OCI-LY1 (cell line): ENCODE data around the gene SLAMF8.

ENCODE experiments used
- H2AFZ ChIP-seq: fragments of 200-600 bp; sonication (generic), shearing (Covaris generic); 2 replicates; pipeline ENCODE4 v1.6.0; 2014; ENCODE audit warnings: antibody characterized with exemption, mild to moderate bottlenecking, low read length
- H3F3A ChIP-seq: fragments of 200-600 bp; sonication (generic), shearing (Covaris generic); 2 replicates; pipeline ENCODE4 v1.6.0; 2014; ENCODE audit warnings: mild to moderate bottlenecking, antibody characterized with exemption, low read length, moderate library complexity; ENCODE audit not compliant: insufficient read depth
- H3K27ac ChIP-seq: fragments of 200-600 bp; sonication (generic); 2 replicates; pipeline ENCODE4 v1.5.1; 2014; ENCODE audit warnings: low read length, mixed run types, mild to moderate bottlenecking, low read depth; ENCODE audit not compliant: poor library complexity, severe bottlenecking
- H3K27me3 ChIP-seq: fragments of 200-600 bp; sonication (generic); 2 replicates; pipeline ENCODE4 v1.6.0; 2014; ENCODE audit warnings: antibody characterized with exemption, mild to moderate bottlenecking, low read length, moderate library complexity; ENCODE audit not compliant: insufficient read depth
- H3K36me3 ChIP-seq: fragments of 200-600 bp; sonication (generic); 2 replicates; pipeline ENCODE4 v1.6.1; 2014; ENCODE audit warnings: mild to moderate bottlenecking, antibody characterized with exemption, low read length, moderate library complexity, mixed read lengths; ENCODE audit not compliant: insufficient read depth
- H3K4me1 ChIP-seq: fragments of 200-600 bp; sonication (generic); 2 replicates; pipeline ENCODE4 v1.5.1; 2014; ENCODE audit warnings: mild to moderate bottlenecking, low read length, moderate library complexity; ENCODE audit not compliant: insufficient read depth, severe bottlenecking
- H3K4me2 ChIP-seq: fragments of 200-600 bp; sonication (generic), shearing (Covaris generic); 2 replicates; pipeline ENCODE4 v1.6.1; 2014; ENCODE audit warnings: low read length
- H3K4me3 ChIP-seq: fragments of 200-600 bp; sonication (generic); 2 replicates; pipeline ENCODE4 v1.5.1; 2014; ENCODE audit warnings: low read length, low read depth, mild to moderate bottlenecking, mixed read lengths; ENCODE audit not compliant: poor library complexity, severe bottlenecking
- H3K79me2 ChIP-seq: fragments of 200-600 bp; shearing (Covaris generic); 2 replicates; pipeline ENCODE4 v1.6.1; 2016; ENCODE audit warnings: mixed run types, low read length, mixed read lengths; ENCODE audit not compliant: insufficient read depth
- H3K9ac ChIP-seq: fragments of 200-600 bp; sonication (generic), shearing (Covaris generic); 2 replicates; pipeline ENCODE4 v1.6.1; 2014; ENCODE audit warnings: mild to moderate bottlenecking, low read length, mixed read lengths
- H3K9me2 ChIP-seq: fragments of 200-600 bp; sonication (generic), shearing (Covaris generic); 2 replicates; pipeline ENCODE4 v1.6.1; 2014; ENCODE audit warnings: low read depth, mild to moderate bottlenecking, low read length, mixed read lengths
- H3K9me3 ChIP-seq: fragments of 200-600 bp; shearing (Covaris generic); 2 replicates; pipeline ENCODE4 v1.6.1; 2014; ENCODE audit warnings: low read length, mixed read lengths
- H4K20me1 ChIP-seq: fragments of 200-600 bp; sonication (generic), shearing (Covaris generic); 2 replicates; pipeline ENCODE4 v1.6.0; 2016; ENCODE audit warnings: mild to moderate bottlenecking, low read length; ENCODE audit not compliant: insufficient read depth
- EZH2 ChIP-seq: fragments of 200-600 bp; sonication (generic), shearing (Covaris generic); IDR thresholded peaks from 2 replicates; pipeline ENCODE4 v1.8.0; 2017; ENCODE audit warnings: borderline replicate concordance, mixed run types, mild to moderate bottlenecking, antibody characterized with exemption, low read length, moderate library complexity, mixed read lengths
- TF ChIP-seq, protein P1 (sequence below): fragments of 200-600 bp; sonication (generic), shearing (Covaris generic); IDR thresholded peaks from 2 replicates; pipeline ENCODE4 v1.5.1; 2017; ENCODE audit warnings: mild to moderate bottlenecking, antibody characterized with exemption, low read length, moderate library complexity, mixed read lengths

The SLAMF8 gene

DNA sequence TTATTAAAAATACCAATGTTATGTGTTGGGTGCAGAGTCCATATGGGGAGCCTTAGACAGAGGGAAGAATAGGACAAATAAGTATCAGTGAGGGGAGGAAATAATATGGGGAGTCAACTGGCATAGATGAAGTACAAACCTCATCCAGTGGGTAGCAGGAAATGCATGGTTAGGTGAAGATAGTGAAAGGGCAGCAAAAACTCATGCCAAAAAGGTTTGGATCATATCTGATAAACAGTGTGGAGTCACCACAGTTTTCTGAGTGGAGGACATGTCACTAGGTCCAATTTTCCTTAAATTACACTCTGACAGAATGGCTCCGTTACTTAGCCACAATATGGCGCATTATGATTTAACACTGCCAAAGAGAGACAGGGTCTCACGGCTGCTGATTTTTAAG, 35.6 kb upstream of the SLAMF8 start:
- Histone ChIP-seq H3K9me3 (no peaks in the 10 kb centered on the region), H3F3A (no peaks in the 10 kb centered on the region), H3K27me3 (no peaks in the 10 kb centered on the region), H3K9ac (no peak overlapping the region), H3K79me2 (no peaks in the 10 kb centered on the region), H4K20me1 (no peaks in the 10 kb centered on the region), H3K27ac (no peak overlapping the region), H2AFZ (no peak overlapping the region), H3K4me3 (no peak overlapping the region), H3K4me2 (no peak overlapping the region), H3K4me1 (no peaks in the 10 kb centered on the region), H3K36me3 (no peaks in the 10 kb centered on the region), H3K9me2 (no peaks in the 10 kb centered on the region)
- TF ChIP-seq, protein P1, sequence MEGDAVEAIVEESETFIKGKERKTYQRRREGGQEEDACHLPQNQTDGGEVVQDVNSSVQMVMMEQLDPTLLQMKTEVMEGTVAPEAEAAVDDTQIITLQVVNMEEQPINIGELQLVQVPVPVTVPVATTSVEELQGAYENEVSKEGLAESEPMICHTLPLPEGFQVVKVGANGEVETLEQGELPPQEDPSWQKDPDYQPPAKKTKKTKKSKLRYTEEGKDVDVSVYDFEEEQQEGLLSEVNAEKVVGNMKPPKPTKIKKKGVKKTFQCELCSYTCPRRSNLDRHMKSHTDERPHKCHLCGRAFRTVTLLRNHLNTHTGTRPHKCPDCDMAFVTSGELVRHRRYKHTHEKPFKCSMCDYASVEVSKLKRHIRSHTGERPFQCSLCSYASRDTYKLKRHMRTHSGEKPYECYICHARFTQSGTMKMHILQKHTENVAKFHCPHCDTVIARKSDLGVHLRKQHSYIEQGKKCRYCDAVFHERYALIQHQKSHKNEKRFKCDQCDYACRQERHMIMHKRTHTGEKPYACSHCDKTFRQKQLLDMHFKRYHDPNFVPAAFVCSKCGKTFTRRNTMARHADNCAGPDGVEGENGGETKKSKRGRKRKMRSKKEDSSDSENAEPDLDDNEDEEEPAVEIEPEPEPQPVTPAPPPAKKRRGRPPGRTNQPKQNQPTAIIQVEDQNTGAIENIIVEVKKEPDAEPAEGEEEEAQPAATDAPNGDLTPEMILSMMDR = no peak
- TF ChIP-seq EZH2 = no peak

DNA sequence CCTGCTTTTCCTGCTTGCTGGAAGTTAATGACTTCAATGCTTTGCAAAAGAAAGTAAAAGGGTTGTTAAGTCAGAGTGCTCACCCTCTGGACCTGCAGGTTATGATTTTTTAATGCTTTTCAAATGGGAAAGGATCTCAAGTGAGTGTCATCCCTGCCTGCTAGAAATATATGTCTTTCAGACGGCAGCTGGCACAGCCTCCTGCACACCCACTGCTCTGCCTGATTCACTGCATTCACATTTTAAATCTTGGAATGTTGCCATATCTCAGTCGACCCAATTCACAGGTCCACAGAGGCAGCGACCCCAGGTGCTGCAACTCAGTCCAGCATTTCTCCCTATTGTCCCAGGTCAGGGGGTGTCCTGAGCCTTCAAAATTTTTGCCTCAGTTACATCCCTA, 35.2 kb upstream of the SLAMF8 start:
- no peaks in the 10 kb centered on the region for H3K27me3 ChIP-seq
- no peaks in the 10 kb centered on the region for H3K9me3 ChIP-seq
- TF ChIP-seq, protein P1 = no peak
- TF ChIP-seq EZH2 = no peak
- no peaks in the 10 kb centered on the region for H3K9me2 ChIP-seq
- no peaks in the 10 kb centered on the region for H3K4me1 ChIP-seq
- H3K36me3 ChIP-seq = no peaks in the 10 kb centered on the region
- H3K79me2 ChIP-seq = no peaks in the 10 kb centered on the region
- no peak overlapping the region for H3K9ac ChIP-seq
- H3F3A ChIP-seq = no peaks in the 10 kb centered on the region
- H3K27ac ChIP-seq = no peak overlapping the region
- H3K4me2 ChIP-seq = no peak overlapping the region
- no peaks in the 10 kb centered on the region for H4K20me1 ChIP-seq
- no peak overlapping the region for H2AFZ ChIP-seq
- H3K4me3 ChIP-seq = no peak overlapping the region

DNA sequence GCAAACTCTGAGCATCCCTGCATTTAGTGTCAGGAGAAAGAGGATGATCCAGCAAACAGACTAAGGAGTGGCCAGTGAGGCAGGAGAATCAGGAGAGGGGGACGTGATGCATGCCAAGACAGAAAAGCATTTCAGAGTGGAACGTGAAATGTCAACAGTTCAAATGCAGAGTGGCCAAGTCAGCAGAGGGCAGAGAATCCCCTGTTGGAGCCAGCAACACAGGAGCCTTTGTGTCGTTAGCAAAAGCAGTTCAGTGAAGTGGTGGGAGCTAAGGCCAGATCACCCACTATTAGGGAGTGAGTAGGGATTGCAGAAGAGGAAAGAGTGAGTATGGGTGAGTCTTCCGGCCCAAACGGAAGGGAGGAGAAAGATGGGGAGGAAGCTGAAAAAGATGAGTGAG, 31.1 kb upstream of the SLAMF8 start:
- H3K27ac ChIP-seq = no peak overlapping the region
- no peaks in the 10 kb centered on the region for H3K36me3 ChIP-seq
- H3K9me3 ChIP-seq = no peaks in the 10 kb centered on the region
- no peaks in the 10 kb centered on the region for H3K4me1 ChIP-seq
- no peaks in the 10 kb centered on the region for H3F3A ChIP-seq
- H4K20me1 ChIP-seq = no peaks in the 10 kb centered on the region
- no peaks in the 10 kb centered on the region for H3K27me3 ChIP-seq
- TF ChIP-seq EZH2 = no peak
- TF ChIP-seq, protein P1 = no peak
- H3K9ac ChIP-seq = no peak overlapping the region
- no peaks in the 10 kb centered on the region for H3K9me2 ChIP-seq
- H2AFZ ChIP-seq = no peak overlapping the region
- no peak overlapping the region for H3K4me3 ChIP-seq
- no peak overlapping the region for H3K4me2 ChIP-seq
- H3K79me2 ChIP-seq = no peaks in the 10 kb centered on the region
